ENCODE measurements around the gene PDIA6. TPM values are rescaled to one million over a fixed set of nuclear protein-coding genes. Genes with fewer than 3 reads are reported as not detected.

The PDIA6 gene
- total RNA-seq, 1 donor from 2014 or later = 582 TPM

GRCh38 chr2:10772201-10772867 lies 40.3 kb downstream of the PDIA6 start:
- no peaks in the 10 kb centered on the region for H3K27me3 ChIP-seq (ENCODE audit: control insufficient read depth, insufficient read depth, low read length)
- no peak for FAIRE-seq
- TF ChIP-seq CTCF (IDR thresholded peaks at IDR 0.05; ENCODE audit: insufficient read depth, low read length, severe bottlenecking) = no peak

GRCh38 chr2:10771786-10772185 lies 40.8 kb downstream of the PDIA6 start:
- Histone ChIP-seq H3K27me3 (ENCODE audit: control insufficient read depth, insufficient read depth, low read length) (no peaks in the 10 kb centered on the region), H3K36me3 (ENCODE audit: control insufficient read depth, insufficient read depth, low read length) (no peaks in the 10 kb centered on the region), H3K4me3 (ENCODE audit: low read depth, low read length) (no peak overlapping the region)
- DNase-seq (ENCODE audit: low read depth) (no peak), FAIRE-seq (no peak)
- TF ChIP-seq CTCF (IDR thresholded peaks at IDR 0.05; ENCODE audit: insufficient read depth, low read length, severe bottlenecking) = no peak

More at GRCh38 chr2:10772201-10772867, 40.3 kb downstream of the PDIA6 start:
- Histone ChIP-seq H3K4me3 (ENCODE audit: low read depth, low read length) (no peak overlapping the region), H3K36me3 (ENCODE audit: control insufficient read depth, insufficient read depth, low read length) (no peaks in the 10 kb centered on the region)
- DNase-seq (ENCODE audit: low read depth) = no peak

- Histone ChIP-seq H3K4me3 (ENCODE audit: low read depth, low read length) (no peak overlapping the region), H3K27me3 (ENCODE audit: control insufficient read depth, insufficient read depth, low read length) (no peaks in the 10 kb centered on the region), H3K36me3 (ENCODE audit: control insufficient read depth, insufficient read depth, low read length) (no peaks in the 10 kb centered on the region)
- FAIRE-seq = no peak
- no peak for TF ChIP-seq CTCF (IDR thresholded peaks at IDR 0.05; ENCODE audit: insufficient read depth, low read length, severe bottlenecking)
- DNase-seq (ENCODE audit: low read depth) = no peak
These were observed 41.4 kb downstream of the PDIA6 start for GRCh38 chr2:10770956-10771750.

GRCh38 chr2:10768063-10768507 lies 44.5 kb downstream of the PDIA6 start:
- DNase-seq (ENCODE audit: low read depth) (no peak), FAIRE-seq (no peak)
- H3K36me3 ChIP-seq (ENCODE audit: control insufficient read depth, insufficient read depth, low read length) = no peaks in the 10 kb centered on the region
- TF ChIP-seq CTCF (IDR thresholded peaks at IDR 0.05; ENCODE audit: insufficient read depth, low read length, severe bottlenecking) = no peak
- H3K27me3 ChIP-seq (ENCODE audit: control insufficient read depth, insufficient read depth, low read length) = no peaks in the 10 kb centered on the region
- no peak overlapping the region for H3K4me3 ChIP-seq (ENCODE audit: low read depth, low read length)

- Histone ChIP-seq H3K4me3 (ENCODE audit: low read depth, low read length) (no peak overlapping the region), H3K36me3 (ENCODE audit: control insufficient read depth, insufficient read depth, low read length) (no peaks in the 10 kb centered on the region), H3K27me3 (ENCODE audit: control insufficient read depth, insufficient read depth, low read length) (no peaks in the 10 kb centered on the region)
- TF ChIP-seq CTCF (IDR thresholded peaks at IDR 0.05; ENCODE audit: insufficient read depth, low read length, severe bottlenecking) = no peak
- no peak for FAIRE-seq
- DNase-seq (ENCODE audit: low read depth) = no peak
These were observed 46.7 kb downstream of the PDIA6 start for GRCh38 chr2:10765914-10766313.

Data from bronchial epithelial cell (primary cell).